GM19328 (cell line): Measurements from ENCODE around the gene XPO5.

Experiments
- ATAC-seq: cut with Tn5 transposase; IDR thresholded peaks from one replicate; pipeline ENCODE4 v1.9.1; 2021; ENCODE audit warnings: mild to moderate bottlenecking, moderate library complexity; ENCODE audit not compliant: unreplicated experiment

Gene XPO5

GRCh38 chr6:43476746-43477145 lies 99.1 kb downstream of the XPO5 start:
- no peak for ATAC-seq

- ATAC-seq: no peak
Observed at GRCh38 chr6:43475516-43475915, 100.3 kb downstream of the XPO5 start.

- no peak for ATAC-seq
Observed at GRCh38 chr6:43472515-43472914, 103.3 kb downstream of the XPO5 start.
